ENCODE results near the gene CTIF.

Gene CTIF

GRCh38 chr18:48780913-48781162 is 242.0 kb downstream of the CTIF start:
- no peak for DNase-seq

- DNase-seq = peak; percentile 96
These were observed 242.5 kb downstream of the CTIF start for GRCh38 chr18:48781163-48781987.

GRCh38 chr18:48781988-48782363 is 243.1 kb downstream of the CTIF start:
- DNase-seq = no peak

- DNase-seq = no peak
These were observed 243.6 kb downstream of the CTIF start for GRCh38 chr18:48782381-48782861.

- DNase-seq = no peak
These were observed 245.0 kb downstream of the CTIF start for GRCh38 chr18:48783616-48784520.

GRCh38 chr18:48784656-48785055 is 245.8 kb downstream of the CTIF start:
- DNase-seq = no peak

- no peak for DNase-seq
These were observed 246.3 kb downstream of the CTIF start for GRCh38 chr18:48785091-48785614.

GRCh38 chr18:48785736-48786454 is 247.1 kb downstream of the CTIF start:
- DNase-seq = no peak

GRCh38 chr18:48786455-48787202 is 247.8 kb downstream of the CTIF start:
- DNase-seq = no peak

- DNase-seq = no peak
These were observed 248.6 kb downstream of the CTIF start for GRCh38 chr18:48787203-48788151.

- no peak for DNase-seq
These were observed 249.5 kb downstream of the CTIF start for GRCh38 chr18:48788373-48788772.

- no peak for DNase-seq
These were observed 250.5 kb downstream of the CTIF start for GRCh38 chr18:48789259-48789812.

GRCh38 chr18:48790226-48790863 is 251.5 kb downstream of the CTIF start:
- DNase-seq = no peak

GRCh38 chr18:48790869-48791635 is 252.2 kb downstream of the CTIF start:
- no peak for DNase-seq

- DNase-seq = no peak
These were observed 252.8 kb downstream of the CTIF start for GRCh38 chr18:48791636-48792105.

- DNase-seq = no peak
These were observed 253.3 kb downstream of the CTIF start for GRCh38 chr18:48792141-48792540.

GRCh38 chr18:48792611-48793380 is 254.0 kb downstream of the CTIF start:
- no peak for DNase-seq

- no peak for DNase-seq
These were observed 255.6 kb downstream of the CTIF start for GRCh38 chr18:48794251-48794970.
